KMS-11 (cell line): ENCODE results near the gene C16orf92.

Source experiments
- H2AFZ ChIP-seq: fragments of 200-600 bp; sonication (generic); 2 replicates; pipeline ENCODE4 v1.6.1; 2016; ENCODE audit warnings: antibody characterized with exemption, mixed run types, low read depth
- H3K27ac ChIP-seq: fragments of 200-600 bp; sonication (generic); 2 replicates; pipeline ENCODE4 v1.6.1; 2016; ENCODE audit warnings: mild to moderate bottlenecking, mixed run types
- H3K27me3 ChIP-seq: fragments of 200-600 bp; sonication (generic); 2 replicates; pipeline ENCODE4 v1.6.1; 2017; ENCODE audit warnings: mild to moderate bottlenecking, low read depth, mixed run types, moderate library complexity; ENCODE audit not compliant: insufficient read depth
- H3K36me3 ChIP-seq: fragments of 200-600 bp; sonication (generic); 2 replicates; pipeline ENCODE4 v1.6.1; 2017; ENCODE audit warnings: mild to moderate bottlenecking, mixed run types; ENCODE audit not compliant: insufficient read depth
- H3K4me1 ChIP-seq: fragments of 200-600 bp; sonication (generic); 2 replicates; pipeline ENCODE4 v1.6.1; 2016; ENCODE audit warnings: mild to moderate bottlenecking, low read depth, mixed run types; ENCODE audit not compliant: poor library complexity, severe bottlenecking
- H3K4me2 ChIP-seq: fragments of 200-600 bp; sonication (generic); 2 replicates; pipeline ENCODE4 v1.7.0; 2016; ENCODE audit warnings: mild to moderate bottlenecking, mixed run types
- H3K4me3 ChIP-seq: fragments of 200-600 bp; sonication (generic); IDR thresholded peaks from 2 replicates; pipeline ENCODE4 v1.6.1; 2017; ENCODE audit warnings: low read depth, low read length, mixed read lengths; ENCODE audit not compliant: insufficient read depth
- H3K79me2 ChIP-seq: fragments of 200-600 bp; sonication (generic); 2 replicates; pipeline ENCODE4 v1.6.1; 2016; ENCODE audit warnings: low read depth, mixed run types; ENCODE audit not compliant: insufficient read depth
- H3K9ac ChIP-seq: fragments of 200-600 bp; sonication (generic); 2 replicates; pipeline ENCODE4 v1.6.1; 2016; ENCODE audit warnings: mild to moderate bottlenecking, mixed run types
- H4K20me1 ChIP-seq: fragments of 200-600 bp; sonication (generic); 2 replicates; pipeline ENCODE4 v1.6.1; 2016; ENCODE audit warnings: mild to moderate bottlenecking, mixed run types; ENCODE audit not compliant: insufficient read depth
- TF ChIP-seq, protein P1 (sequence below): fragments of 200-600 bp; sonication (generic); conservative IDR thresholded peaks from 2 replicates; pipeline ENCODE4 v1.6.1; 2017; ENCODE audit warnings: low read depth, mild to moderate bottlenecking, antibody characterized with exemption, low read length, moderate library complexity, mixed read lengths

Gene C16orf92

DNA sequence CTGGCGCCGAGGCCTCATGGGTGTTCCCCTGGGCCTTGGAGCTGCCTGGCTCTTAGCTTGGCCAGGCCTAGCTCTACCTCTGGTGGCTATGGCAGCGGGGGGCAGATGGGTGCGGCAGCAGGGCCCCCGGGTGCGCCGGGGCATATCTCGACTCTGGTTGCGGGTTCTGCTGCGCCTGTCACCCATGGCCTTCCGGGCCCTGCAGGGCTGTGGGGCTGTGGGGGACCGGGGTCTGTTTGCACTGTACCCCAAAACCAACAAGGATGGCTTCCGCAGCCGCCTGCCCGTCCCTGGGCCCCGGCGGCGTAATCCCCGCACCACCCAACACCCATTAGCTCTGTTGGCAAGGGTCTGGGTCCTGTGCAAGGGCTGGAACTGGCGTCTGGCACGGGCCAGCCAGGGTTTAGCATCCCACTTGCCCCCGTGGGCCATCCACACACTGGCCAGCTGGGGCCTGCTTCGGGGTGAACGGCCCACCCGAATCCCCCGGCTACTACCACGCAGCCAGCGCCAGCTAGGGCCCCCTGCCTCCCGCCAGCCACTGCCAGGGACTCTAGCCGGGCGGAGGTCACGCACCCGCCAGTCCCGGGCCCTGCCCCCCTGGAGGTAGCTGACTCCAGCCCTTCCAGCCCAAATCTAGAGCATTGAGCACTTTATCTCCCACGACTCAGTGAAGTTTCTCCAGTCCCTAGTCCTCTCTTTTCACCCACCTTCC, 35.5 kb upstream of the C16orf92 start:
- no peaks in the 10 kb centered on the region for H3K79me2 ChIP-seq
- H4K20me1 ChIP-seq: no peaks in the 10 kb centered on the region
- H3K4me2 ChIP-seq: no peak overlapping the region
- H3K4me3 ChIP-seq: no peak overlapping the region
- H3K9ac ChIP-seq: no peak overlapping the region
- H2AFZ ChIP-seq: no peak overlapping the region
- TF ChIP-seq, protein P1, sequence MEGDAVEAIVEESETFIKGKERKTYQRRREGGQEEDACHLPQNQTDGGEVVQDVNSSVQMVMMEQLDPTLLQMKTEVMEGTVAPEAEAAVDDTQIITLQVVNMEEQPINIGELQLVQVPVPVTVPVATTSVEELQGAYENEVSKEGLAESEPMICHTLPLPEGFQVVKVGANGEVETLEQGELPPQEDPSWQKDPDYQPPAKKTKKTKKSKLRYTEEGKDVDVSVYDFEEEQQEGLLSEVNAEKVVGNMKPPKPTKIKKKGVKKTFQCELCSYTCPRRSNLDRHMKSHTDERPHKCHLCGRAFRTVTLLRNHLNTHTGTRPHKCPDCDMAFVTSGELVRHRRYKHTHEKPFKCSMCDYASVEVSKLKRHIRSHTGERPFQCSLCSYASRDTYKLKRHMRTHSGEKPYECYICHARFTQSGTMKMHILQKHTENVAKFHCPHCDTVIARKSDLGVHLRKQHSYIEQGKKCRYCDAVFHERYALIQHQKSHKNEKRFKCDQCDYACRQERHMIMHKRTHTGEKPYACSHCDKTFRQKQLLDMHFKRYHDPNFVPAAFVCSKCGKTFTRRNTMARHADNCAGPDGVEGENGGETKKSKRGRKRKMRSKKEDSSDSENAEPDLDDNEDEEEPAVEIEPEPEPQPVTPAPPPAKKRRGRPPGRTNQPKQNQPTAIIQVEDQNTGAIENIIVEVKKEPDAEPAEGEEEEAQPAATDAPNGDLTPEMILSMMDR: no peak
- H3K27me3 ChIP-seq: no peaks in the 10 kb centered on the region
- H3K4me1 ChIP-seq: no peaks in the 10 kb centered on the region
- no peaks in the 10 kb centered on the region for H3K36me3 ChIP-seq
- H3K27ac ChIP-seq: no peak overlapping the region

- TF ChIP-seq, protein P1: no peak
- Histone ChIP-seq H3K4me3 (no peak overlapping the region), H3K27me3 (no peaks in the 10 kb centered on the region), H4K20me1 (no peaks in the 10 kb centered on the region), H3K4me1 (no peaks in the 10 kb centered on the region), H3K79me2 (no peaks in the 10 kb centered on the region), H3K36me3 (no peaks in the 10 kb centered on the region), H3K9ac (no peak overlapping the region), H3K27ac (no peak overlapping the region), H2AFZ (no peak overlapping the region), H3K4me2 (no peak overlapping the region)
These were observed 34.5 kb upstream of the C16orf92 start for GRCh38 chr16:29988346-29989075.

DNA sequence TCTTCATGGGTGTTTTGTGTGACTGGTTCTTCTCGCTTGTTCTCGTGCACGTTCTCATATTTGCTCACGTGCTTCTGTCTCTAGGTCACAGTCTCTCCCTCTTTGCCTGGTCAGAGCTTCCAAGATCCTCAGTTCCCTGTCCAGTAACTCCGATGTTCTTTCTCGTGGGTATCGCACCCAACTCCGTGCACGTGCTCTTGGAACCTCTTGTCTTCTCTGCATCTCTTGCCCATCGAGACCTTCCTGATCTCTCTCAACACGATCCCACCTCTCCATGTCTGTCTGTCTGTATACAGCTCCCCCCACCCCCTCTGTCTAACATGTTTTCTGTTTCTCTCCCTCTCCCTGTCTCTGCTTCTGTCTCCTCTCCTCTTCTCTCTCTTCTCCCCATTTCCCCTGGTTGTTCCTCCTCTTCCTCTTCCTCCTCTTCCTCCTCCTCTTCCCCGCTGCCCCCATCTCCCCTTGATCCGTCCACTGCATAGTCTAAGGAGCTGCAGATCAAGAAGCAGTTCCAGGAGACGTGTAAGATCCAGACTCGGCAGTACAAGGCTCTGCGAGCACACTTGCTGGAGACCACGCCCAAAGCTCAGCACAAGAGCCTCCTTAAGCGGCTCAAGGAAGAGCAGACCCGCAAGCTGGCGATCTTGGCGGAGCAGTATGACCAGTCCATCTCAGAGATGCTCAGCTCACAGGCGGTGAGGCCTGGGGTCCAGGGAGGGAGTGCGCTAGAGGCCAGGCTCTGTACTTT, 33.7 kb upstream of the C16orf92 start:
- Histone ChIP-seq H3K27ac (no peak overlapping the region), H2AFZ (no peak overlapping the region), H3K4me2 (no peak overlapping the region), H3K36me3 (no peaks in the 10 kb centered on the region), H4K20me1 (no peaks in the 10 kb centered on the region), H3K27me3 (no peaks in the 10 kb centered on the region), H3K9ac (no peak overlapping the region), H3K4me1 (peaks cover 3% of the 10 kb centered on the region), H3K79me2 (no peaks in the 10 kb centered on the region), H3K4me3 (no peak overlapping the region)
- TF ChIP-seq, protein P1: no peak

- no peaks in the 10 kb centered on the region for H4K20me1 ChIP-seq
- no peak overlapping the region for H3K9ac ChIP-seq
- H3K36me3 ChIP-seq: no peaks in the 10 kb centered on the region
- H2AFZ ChIP-seq: no peak overlapping the region
- no peak overlapping the region for H3K4me2 ChIP-seq
- H3K4me1 ChIP-seq: peaks cover 9% of the 10 kb centered on the region
- TF ChIP-seq, protein P1: no peak
- no peak overlapping the region for H3K27ac ChIP-seq
- no peaks in the 10 kb centered on the region for H3K27me3 ChIP-seq
- no peak overlapping the region for H3K4me3 ChIP-seq
- H3K79me2 ChIP-seq: no peaks in the 10 kb centered on the region
These were observed 33.0 kb upstream of the C16orf92 start for GRCh38 chr16:29990034-29990433.
